Ovary (tissue), 9 donors: Measurements from ENCODE around the gene RASA3. TPM values are rescaled to one million over a fixed set of nuclear protein-coding genes. Genes with fewer than 3 reads are reported as not detected.

Experiments
- DNase-seq, 5 donors: peaks; one replicate each; pipeline ENCODE4 v3.0.0-alpha.2; 2019 to 2020
- H3K27ac ChIP-seq, 2 donors: fragments of 200-600 bp; one replicate each; pipeline versions ENCODE4 v1.5.1 to v1.8.0; 2019 to 2022
- H3K27me3 ChIP-seq: fragments of 200-600 bp; one replicate; pipeline ENCODE4 v1.8.0; 2022
- H3K36me3 ChIP-seq: fragments of 200-600 bp; sonication (generic); one replicate; pipeline ENCODE4 v1.5.1; 2019
- H3K4me1 ChIP-seq: one replicate; pipeline ENCODE4 v1.8.1; 2013; ENCODE audit warnings: mild to moderate bottlenecking, moderate library complexity; ENCODE audit not compliant: insufficient read depth
- H3K4me3 ChIP-seq: fragments of 200-600 bp; sonication (generic); one replicate; pipeline ENCODE4 v1.5.1; 2017
- H3K9me3 ChIP-seq, 2 donors: fragments of 200-600 bp in 1 of 2; sonication (generic) in 1 of 2; one replicate each; pipeline versions ENCODE4 v1.5.1 to v1.8.1; 2013 to 2019; ENCODE audit warnings: mild to moderate bottlenecking in 1 of 2, moderate library complexity in 1 of 2
- EP300 ChIP-seq: sonication (generic); formaldehyde crosslinking; IDR thresholded peaks from one replicate; pipeline ENCODE4 v1.6.1; 2017; ENCODE audit warnings: antibody characterized with exemption
- POLR2A ChIP-seq: fragments of 450-650 bp; IDR thresholded peaks from one replicate; pipeline ENCODE4 v1.6.1; 2017; ENCODE audit warnings: antibody characterized with exemption, mild to moderate bottlenecking, moderate library complexity
- WGBS, 3 donors: extraction: QIAGEN DNeasy Blood & Tissue Kit in 1 of 3; methylation state at CpG; one replicate each; pipeline versions ENCODE4 v1.1.5 to v1.1.7; 2013 to 2017; 5-methylcytosine and 5-hydroxymethylcytosine counted together
- intact Hi-C, 4 donors: fragments of 100-400 bp; cut with DNase I; formaldehyde crosslinking; loops; one replicate each; pipeline versions ENCODE4 v1.11.0 to v1.15.1; 2022 to 2023
- polyA plus RNA-seq, 2 donors: library from polyadenylated mRNA; stranded (reverse); fragments of 200-250 nt in 1 of 2; fragments of 350-450 nt in 1 of 2; fragmentation: Illumina TruSeq in 1 of 2; extraction: RNeasy Lipid Tissue Mini Kit (QIAGEN cat#74804) in 1 of 2; gene quantifications; one replicate each; pipeline ENCODE4 v1.2.3, GENCODE V29; 2013 to 2014
- total RNA-seq, 7 donors: library from RNA; depleted of rRNA in 2 of 7; stranded (reverse); fragments of >200 nt in 2 of 7; fragmentation: NEBNext Ultra II Directional in 3 of 7; extraction: Animal tissue kit (Norgen Biotek cat#: 25700) in 3 of 7; gene quantifications; one replicate each; pipeline versions ENCODE4 v1.1.0 to v1.2.4, GENCODE V29; 2016 to 2023
- TF ChIP-seq, protein P1 (sequence below), 3 donors: fragments of 450-650 bp in 2 of 3; fragments of 200-600 bp in 1 of 3; IDR thresholded peaks; one replicate each; pipeline versions ENCODE4 v1.5.1 to v1.8.0; 2016 to 2022; ENCODE audit warnings: antibody characterized with exemption in 3 of 3, mild to moderate bottlenecking in 1 of 3
- donor health status: DM: no; HTN: no; CAD: no; lungs with moderate emphysema.
- donor health status: DM: no; HTN: no; CAD: no.
- donor health status: Bipolar disorder and iron deficiency.
- donor health status: DM: yes; HTN: yes; CAD: no.
- donor health status: DM: no; HTN: no; CAD: no.
- donor health status: DM: yes; HTN: yes; CAD: no.

Gene RASA3
- total and polyA plus RNA-seq, 9 donors: 5.4 to 16.9 (median 9.4) TPM

DNA sequence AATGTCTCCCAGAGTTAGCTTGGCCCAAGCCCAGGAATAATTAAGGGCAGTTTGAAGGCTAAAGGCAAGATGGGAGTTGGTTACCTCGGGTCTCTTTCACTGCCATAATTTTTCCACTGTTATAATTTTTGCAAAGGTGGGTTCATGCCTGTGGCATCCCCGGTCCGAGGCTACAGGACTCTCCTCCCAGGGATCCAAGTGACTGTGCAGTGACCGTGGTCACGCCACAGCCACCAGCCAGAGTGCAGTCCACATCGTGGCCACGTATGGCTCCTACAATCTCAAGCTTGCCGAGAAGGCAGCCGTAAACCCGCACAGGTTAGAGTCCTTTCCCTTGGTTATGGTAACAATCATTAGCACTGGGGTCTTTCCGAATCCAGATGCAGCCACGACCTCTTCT is 195.3 kb downstream of the RASA3 start:
- H3K36me3 ChIP-seq: no peaks in the 10 kb centered on the region
- TF ChIP-seq, protein P1, sequence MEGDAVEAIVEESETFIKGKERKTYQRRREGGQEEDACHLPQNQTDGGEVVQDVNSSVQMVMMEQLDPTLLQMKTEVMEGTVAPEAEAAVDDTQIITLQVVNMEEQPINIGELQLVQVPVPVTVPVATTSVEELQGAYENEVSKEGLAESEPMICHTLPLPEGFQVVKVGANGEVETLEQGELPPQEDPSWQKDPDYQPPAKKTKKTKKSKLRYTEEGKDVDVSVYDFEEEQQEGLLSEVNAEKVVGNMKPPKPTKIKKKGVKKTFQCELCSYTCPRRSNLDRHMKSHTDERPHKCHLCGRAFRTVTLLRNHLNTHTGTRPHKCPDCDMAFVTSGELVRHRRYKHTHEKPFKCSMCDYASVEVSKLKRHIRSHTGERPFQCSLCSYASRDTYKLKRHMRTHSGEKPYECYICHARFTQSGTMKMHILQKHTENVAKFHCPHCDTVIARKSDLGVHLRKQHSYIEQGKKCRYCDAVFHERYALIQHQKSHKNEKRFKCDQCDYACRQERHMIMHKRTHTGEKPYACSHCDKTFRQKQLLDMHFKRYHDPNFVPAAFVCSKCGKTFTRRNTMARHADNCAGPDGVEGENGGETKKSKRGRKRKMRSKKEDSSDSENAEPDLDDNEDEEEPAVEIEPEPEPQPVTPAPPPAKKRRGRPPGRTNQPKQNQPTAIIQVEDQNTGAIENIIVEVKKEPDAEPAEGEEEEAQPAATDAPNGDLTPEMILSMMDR (IDR thresholded peaks at IDR 0.05): no peak
- TF ChIP-seq EP300 (no peak), POLR2A (no peak)
- peak in 1 of 5 donors; percentile 14 for DNase-seq
- no peak overlapping the region for H3K4me3 ChIP-seq
- no peaks in the 10 kb centered on the region for H3K27me3 ChIP-seq
- intact Hi-C loops: no loop called here
- H3K9me3 ChIP-seq: no peaks in the 10 kb centered on the region
- H3K4me1 ChIP-seq: no peaks in the 10 kb centered on the region
- WGBS, 3 donors: 66 to 79% (median 76%) methylated on average over 12 of the region's 12 CpGs
- H3K27ac ChIP-seq: no peak overlapping the region

- 85 to 92% (median 88%) methylated on average over 25 of the region's 25 CpGs for WGBS, 3 donors
- Histone ChIP-seq H3K9me3 (no peaks in the 10 kb centered on the region), H3K27me3 (no peaks in the 10 kb centered on the region), H3K4me1 (no peaks in the 10 kb centered on the region), H3K4me3 (no peak overlapping the region), H3K36me3 (no peaks in the 10 kb centered on the region), H3K27ac (no peak overlapping the region)
- no peak for TF ChIP-seq POLR2A
- no peak for TF ChIP-seq EP300
- TF ChIP-seq, protein P1 (IDR thresholded peaks at IDR 0.05): no peak
- intact Hi-C loops: no loop called here
- DNase-seq: peak in 1 of 5 donors; percentile 25
Observed at GRCh38 chr13:113936166-113936965, 196.1 kb downstream of the RASA3 start.

DNA sequence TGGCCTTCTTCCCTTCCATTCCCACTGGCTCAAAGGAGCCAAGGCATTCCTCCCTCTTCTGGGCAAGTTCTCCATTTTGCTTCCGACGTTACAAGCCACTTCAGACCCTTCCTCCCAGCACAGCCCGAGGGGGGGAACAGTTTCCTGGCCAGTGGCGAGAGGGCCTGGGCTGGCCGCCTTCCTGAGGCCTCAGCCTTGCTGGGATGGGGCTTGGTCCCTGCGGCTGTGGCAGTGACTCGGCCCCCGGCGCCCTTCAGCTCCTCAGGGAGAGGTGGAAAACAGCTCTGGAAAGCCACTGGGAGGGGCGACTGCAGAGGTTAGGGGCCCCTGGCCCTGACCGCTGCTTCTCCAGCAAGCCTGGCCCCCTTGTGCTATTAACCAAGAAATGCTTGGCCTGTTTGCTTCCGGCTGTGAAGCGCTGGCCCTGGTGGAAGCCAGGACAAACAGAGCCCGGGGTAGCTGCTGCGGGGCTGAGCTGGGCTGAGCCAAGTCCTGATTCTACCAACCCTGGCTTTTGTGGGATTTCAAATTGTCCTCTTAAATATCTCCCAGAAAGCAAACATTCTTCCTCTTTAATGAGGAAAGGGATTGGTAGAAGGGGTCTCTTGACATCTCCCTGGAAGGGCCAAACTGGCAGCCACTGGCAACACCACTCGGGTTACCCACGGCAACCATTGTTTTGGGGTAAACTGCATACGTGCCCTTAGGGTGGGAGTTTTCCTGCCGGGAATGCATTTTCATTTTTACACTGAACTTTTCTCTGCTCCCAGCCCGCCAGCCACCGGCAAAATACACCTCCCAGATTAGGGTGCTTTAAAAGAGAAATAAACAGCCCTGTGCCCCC is 197.2 kb downstream of the RASA3 start:
- TF ChIP-seq EP300: no peak
- TF ChIP-seq, protein P1 (IDR thresholded peaks at IDR 0.05): no peak
- TF ChIP-seq POLR2A: no peak
- peak in 1 of 5 donors; percentile 32 for DNase-seq
- no peak overlapping the region for H3K4me3 ChIP-seq
- intact Hi-C loops: no loop called here
- no peak overlapping the region for H3K27ac ChIP-seq
- H3K9me3 ChIP-seq: no peaks in the 10 kb centered on the region
- H3K4me1 ChIP-seq: no peaks in the 10 kb centered on the region
- WGBS, 3 donors: 40 to 75% (median 52%) methylated on average over 20 to 21 of the region's 21 CpGs
- no peaks in the 10 kb centered on the region for H3K27me3 ChIP-seq
- H3K36me3 ChIP-seq: no peaks in the 10 kb centered on the region

DNA sequence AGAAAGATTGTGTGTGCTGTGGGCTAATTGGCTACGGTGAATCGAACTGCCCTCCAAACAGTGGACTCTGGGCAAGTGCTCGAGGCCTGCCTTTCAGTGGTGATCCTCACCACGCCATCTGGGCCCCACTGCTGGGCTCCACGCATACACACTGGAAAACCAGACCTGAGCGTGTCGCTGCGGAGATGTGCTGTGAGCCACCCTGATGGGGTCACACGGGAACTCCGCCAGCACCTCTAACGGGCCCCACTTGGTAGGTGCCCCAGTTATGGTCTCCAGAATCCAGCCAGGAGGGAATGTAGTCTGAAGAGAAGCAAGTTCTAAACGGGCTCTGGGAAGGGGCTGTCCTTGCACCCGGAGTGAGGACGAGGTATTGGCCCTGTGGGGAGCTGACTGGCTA is 197.8 kb downstream of the RASA3 start:
- H3K9me3 ChIP-seq: no peaks in the 10 kb centered on the region
- 86 to 89% (median 87%) methylated on average over 14 of the region's 14 CpGs for WGBS, 3 donors
- peak in 3 of 5 donors; percentile 10 to 29 (median 12) for DNase-seq
- no peaks in the 10 kb centered on the region for H3K4me1 ChIP-seq
- no peak overlapping the region for H3K4me3 ChIP-seq
- intact Hi-C loops: no loop called here
- no peaks in the 10 kb centered on the region for H3K36me3 ChIP-seq
- TF ChIP-seq POLR2A: no peak
- TF ChIP-seq EP300: no peak
- TF ChIP-seq, protein P1 (IDR thresholded peaks at IDR 0.05): no peak
- no peak overlapping the region for H3K27ac ChIP-seq
- H3K27me3 ChIP-seq: no peaks in the 10 kb centered on the region
